Gastrocnemius medialis (tissue), 4 donors: ENCODE results near the gene KLHL40. TPM values are rescaled to one million over a fixed set of nuclear protein-coding genes. Genes with fewer than 3 reads are reported as not detected.

ENCODE experiments used
- ATAC-seq, 2 donors: fragments of 150-250 bp; one replicate each; pipeline ENCODE4 v1.9.1; 2016
- DNase-seq, 2 donors: peaks; one replicate each; pipeline ENCODE4 v3.0.0-alpha.2; 2019
- H3K27ac ChIP-seq, 4 donors: fragments of 200-600 bp; sonication (generic); 1 replicate in 1 of 4; 2 replicates in 3 of 4; pipeline ENCODE4 v1.5.1; 2016 to 2018; ENCODE audit warnings: mild to moderate bottlenecking in 2 of 4, moderate library complexity in 1 of 4
- H3K27me3 ChIP-seq, 3 donors: fragments of 200-600 bp; sonication (generic) in 2 of 3; 1 replicate in 1 of 3; 2 replicates in 2 of 3; pipeline versions ENCODE4 v1.5.1 to v1.6.0; 2016 to 2019; ENCODE audit warnings: mild to moderate bottlenecking in 1 of 3, moderate library complexity in 1 of 3
- H3K36me3 ChIP-seq, 2 donors: fragments of 200-600 bp; sonication (generic) in 1 of 2; one replicate each; pipeline ENCODE4 v1.5.1; 2017 to 2018
- H3K4me1 ChIP-seq, 2 donors: fragments of 200-600 bp; sonication (generic) in 1 of 2; one replicate each; pipeline ENCODE4 v1.5.1; 2016 to 2017; ENCODE audit warnings: mild to moderate bottlenecking in 2 of 2
- H3K4me3 ChIP-seq, 4 donors: fragments of 200-600 bp; sonication (generic) in 3 of 4; 1 replicate in 1 of 4; 2 replicates in 3 of 4; pipeline ENCODE4 v1.5.1; 2016 to 2019; ENCODE audit warnings: mild to moderate bottlenecking in 2 of 4
- H3K9me3 ChIP-seq, 3 donors: fragments of 200-600 bp; sonication (generic) in 2 of 3; 1 replicate in 1 of 3; 2 replicates in 2 of 3; pipeline ENCODE4 v1.5.1; 2016 to 2019
- POLR2A ChIP-seq, 2 donors: fragments of 450-650 bp; IDR thresholded peaks; one replicate each; pipeline ENCODE4 v1.6.1; 2017; ENCODE audit warnings: antibody characterized with exemption in 2 of 2, mild to moderate bottlenecking in 2 of 2, moderate library complexity in 2 of 2
- in situ Hi-C, 4 donors: fragments of 200-750 bp; cut with MboI; loops; one replicate each; pipeline versions ENCODE4 v1.15.0 to v1.8.0; 2017; ENCODE audit warnings: low sequenced_read_pairs in 4 of 4
- intact Hi-C: fragments of 100-400 bp; cut with DNase I; formaldehyde crosslinking; loops from one replicate; pipeline ENCODE4 v1.15.1; 2023; ENCODE audit warnings: low total_unique reads
- total RNA-seq, 4 donors: library from RNA; depleted of rRNA; stranded (reverse); fragments of >200 nt; gene quantifications; one replicate each; pipeline versions ENCODE4 v1.1.0 to v1.2.3, GENCODE V29; 2016
- TF ChIP-seq, protein P1 (sequence below), 5 experiments: fragments of 450-650 bp in 3 of 5; fragments of 200-600 bp in 2 of 5; sonication (generic) in 2 of 5; IDR thresholded peaks in 4 of 5; conservative IDR thresholded peaks in 1 of 5; 1 replicate in 4 of 5; 2 replicates in 1 of 5; pipeline ENCODE4 v1.5.1; 2016 to 2019; ENCODE audit warnings: antibody characterized with exemption in 5 of 5, mild to moderate bottlenecking in 3 of 5, moderate library complexity in 3 of 5

KLHL40 gene
- total RNA-seq, 4 donors from 2014 or later, result 197 to 682 (median 397) TPM

DNA sequence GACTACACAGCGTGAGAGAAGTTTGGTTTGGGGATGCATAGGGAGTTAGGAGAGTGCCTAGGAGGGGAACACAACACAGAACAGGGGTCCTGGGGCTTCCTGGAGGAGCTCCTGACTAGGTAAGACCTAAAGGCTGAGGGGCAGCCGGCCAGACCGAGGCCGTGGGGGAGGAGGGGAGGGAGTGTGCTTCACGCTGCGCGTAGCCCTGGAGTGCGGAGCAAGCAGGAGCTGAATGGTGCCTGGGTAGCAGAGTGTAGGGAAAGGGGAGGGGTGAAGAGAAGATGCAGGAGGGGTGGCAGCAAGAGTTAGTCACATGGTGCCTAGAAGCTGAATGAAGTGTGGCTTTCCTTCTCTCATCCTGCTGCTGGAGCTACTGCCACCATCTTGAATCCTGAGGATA lies 49.7 kb downstream of the KLHL40 start:
- in situ Hi-C loops, result loop anchor here in 1 of 4 donors (25.0 kb wide), 1 partner anchor 148 kb away; the partner anchor contains the start of genes SEC22C and SS18L2
- Histone ChIP-seq H3K4me3 (no peak overlapping the region), H3K4me1 (peaks cover 20 to 28% of the 10 kb centered on the region in 2 donors), H3K9me3 (no peaks in the 10 kb centered on the region), H3K27ac (no peak overlapping the region), H3K27me3 (no peaks in the 10 kb centered on the region), H3K36me3 (no peaks in the 10 kb centered on the region)
- DNase-seq (no peak), ATAC-seq (no peak)
- intact Hi-C loops, result no loop called here
- TF ChIP-seq, protein P1, sequence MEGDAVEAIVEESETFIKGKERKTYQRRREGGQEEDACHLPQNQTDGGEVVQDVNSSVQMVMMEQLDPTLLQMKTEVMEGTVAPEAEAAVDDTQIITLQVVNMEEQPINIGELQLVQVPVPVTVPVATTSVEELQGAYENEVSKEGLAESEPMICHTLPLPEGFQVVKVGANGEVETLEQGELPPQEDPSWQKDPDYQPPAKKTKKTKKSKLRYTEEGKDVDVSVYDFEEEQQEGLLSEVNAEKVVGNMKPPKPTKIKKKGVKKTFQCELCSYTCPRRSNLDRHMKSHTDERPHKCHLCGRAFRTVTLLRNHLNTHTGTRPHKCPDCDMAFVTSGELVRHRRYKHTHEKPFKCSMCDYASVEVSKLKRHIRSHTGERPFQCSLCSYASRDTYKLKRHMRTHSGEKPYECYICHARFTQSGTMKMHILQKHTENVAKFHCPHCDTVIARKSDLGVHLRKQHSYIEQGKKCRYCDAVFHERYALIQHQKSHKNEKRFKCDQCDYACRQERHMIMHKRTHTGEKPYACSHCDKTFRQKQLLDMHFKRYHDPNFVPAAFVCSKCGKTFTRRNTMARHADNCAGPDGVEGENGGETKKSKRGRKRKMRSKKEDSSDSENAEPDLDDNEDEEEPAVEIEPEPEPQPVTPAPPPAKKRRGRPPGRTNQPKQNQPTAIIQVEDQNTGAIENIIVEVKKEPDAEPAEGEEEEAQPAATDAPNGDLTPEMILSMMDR (IDR thresholded peaks at IDR 0.05 in 4 of 5, conservative IDR thresholded peaks at IDR 0.05 in 1 of 5), result no peak

DNA sequence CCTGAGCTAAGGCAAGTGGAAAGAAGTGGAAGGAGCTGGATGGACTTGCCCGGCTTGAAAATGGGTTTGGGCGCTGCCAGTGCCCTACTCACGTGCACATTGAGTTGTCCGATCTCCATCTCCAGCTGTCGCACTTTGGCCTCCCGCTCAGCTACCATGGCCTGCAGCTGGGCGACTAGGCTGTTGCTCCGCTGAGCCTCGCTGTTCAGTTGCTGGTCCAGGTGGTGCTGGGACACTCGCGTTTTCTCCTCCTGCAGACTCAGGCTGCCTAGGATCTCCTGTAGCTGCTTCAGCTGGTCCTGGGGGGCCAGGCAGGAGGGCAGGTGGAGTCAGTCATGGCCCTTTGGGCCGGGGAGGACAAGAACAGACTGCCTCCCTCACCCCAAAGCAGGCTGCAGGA lies 50.3 kb downstream of the KLHL40 start:
- TF ChIP-seq, protein P1 (IDR thresholded peaks at IDR 0.05 in 4 of 5, conservative IDR thresholded peaks at IDR 0.05 in 1 of 5), result no peak
- no peak for TF ChIP-seq POLR2A (IDR thresholded peaks at IDR 0.05)
- no peak overlapping the region for H3K4me3 ChIP-seq
- DNase-seq (no peak), ATAC-seq (no peak)
- intact Hi-C loops (no loop called here), in situ Hi-C loops (loop anchor here in 1 of 4 donors (25.0 kb wide), 1 partner anchor 148 kb away; the partner anchor contains the start of genes SEC22C and SS18L2)
- H3K27me3 ChIP-seq, result no peaks in the 10 kb centered on the region
- H3K4me1 ChIP-seq, result peaks cover 20 to 28% of the 10 kb centered on the region in 2 donors
- H3K27ac ChIP-seq, result peak overlapping the region; percentile 1 to 70 (median 36)
- no peaks in the 10 kb centered on the region for H3K36me3 ChIP-seq
- no peaks in the 10 kb centered on the region for H3K9me3 ChIP-seq

DNA sequence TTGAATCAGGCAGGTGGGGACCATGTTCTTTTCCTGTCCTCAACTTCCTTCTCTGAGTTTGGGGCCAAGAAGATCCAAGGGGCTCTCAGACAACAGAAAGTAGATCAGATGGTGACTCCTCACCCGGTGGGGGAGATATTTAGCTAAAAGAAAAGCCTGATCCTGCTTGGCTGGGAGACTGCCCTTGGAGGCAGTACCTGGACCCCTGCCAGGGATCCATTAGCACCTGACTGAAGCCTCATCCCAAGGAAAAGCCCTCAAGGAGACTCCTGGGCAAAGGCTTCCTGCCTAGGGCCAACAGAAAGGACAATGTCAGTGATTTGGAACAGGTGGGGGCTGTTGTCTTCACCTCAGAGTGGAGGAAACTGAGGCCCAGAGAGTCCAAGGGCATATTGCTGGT lies 50.7 kb downstream of the KLHL40 start:
- ATAC-seq (no peak), DNase-seq (no peak)
- in situ Hi-C loops, result loop anchor here in 1 of 4 donors (25.0 kb wide), 1 partner anchor 149 kb away; the partner anchor contains the start of genes SEC22C and SS18L2
- Histone ChIP-seq H3K27me3 (no peaks in the 10 kb centered on the region), H3K36me3 (no peaks in the 10 kb centered on the region), H3K4me1 (peaks cover 21 to 32% of the 10 kb centered on the region in 2 donors), H3K4me3 (no peak overlapping the region), H3K27ac (peak overlapping the region; percentile 1 to 70 (median 36)), H3K9me3 (no peaks in the 10 kb centered on the region)
- intact Hi-C loops, result no loop called here
- no peak for TF ChIP-seq POLR2A (IDR thresholded peaks at IDR 0.05)
- TF ChIP-seq, protein P1 (IDR thresholded peaks at IDR 0.05 in 4 of 5, conservative IDR thresholded peaks at IDR 0.05 in 1 of 5), result no peak

DNA sequence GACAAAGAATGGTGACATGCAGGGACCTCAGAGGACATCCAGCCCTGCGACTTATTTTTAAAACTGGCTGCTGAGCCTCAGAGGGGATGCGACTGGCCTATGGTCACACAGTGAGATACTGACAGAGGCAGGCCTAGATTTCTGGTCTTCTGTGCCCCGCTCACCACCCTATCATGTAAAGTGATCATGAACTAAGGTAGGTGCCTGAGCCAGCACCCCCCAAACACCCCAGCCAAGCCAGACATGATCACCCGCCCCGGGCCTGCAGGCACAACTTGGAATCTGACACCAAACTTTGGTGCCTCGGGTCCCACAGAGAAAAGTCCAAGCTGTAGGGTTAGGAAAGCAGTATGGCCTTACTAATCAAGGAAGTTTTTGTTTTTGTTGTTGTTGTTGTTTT lies 51.2 kb downstream of the KLHL40 start:
- Histone ChIP-seq H3K27ac (peak overlapping the region; percentile 1 to 70 (median 36)), H3K4me1 (peaks cover 21 to 36% of the 10 kb centered on the region in 2 donors), H3K9me3 (no peaks in the 10 kb centered on the region), H3K27me3 (no peaks in the 10 kb centered on the region), H3K36me3 (no peaks in the 10 kb centered on the region), H3K4me3 (no peak overlapping the region)
- DNase-seq, result no peak
- no peak for ATAC-seq
- in situ Hi-C loops (loop anchor here in 1 of 4 donors (25.0 kb wide), 1 partner anchor 149 kb away; the partner anchor contains the start of genes SEC22C and SS18L2), intact Hi-C loops (no loop called here)
- TF ChIP-seq, protein P1 (IDR thresholded peaks at IDR 0.05 in 4 of 5, conservative IDR thresholded peaks at IDR 0.05 in 1 of 5), result no peak
- TF ChIP-seq POLR2A (IDR thresholded peaks at IDR 0.05), result no peak
